BLaER1 (cell line): ENCODE measurements around the gene GLO1.

Experiments used
- H3K27ac ChIP-seq: shearing (Covaris generic); formaldehyde crosslinking; 2 replicates; pipeline ENCODE4 v1.8.1; 2022
- H3K27me3 ChIP-seq: shearing (Covaris generic); formaldehyde crosslinking; 2 replicates; pipeline ENCODE4 v1.8.1; 2022
- H3K36me3 ChIP-seq: shearing (Covaris generic); formaldehyde crosslinking; 2 replicates; pipeline ENCODE4 v1.8.1; 2022
- H3K4me1 ChIP-seq: shearing (Covaris generic); formaldehyde crosslinking; 2 replicates; pipeline ENCODE4 v1.8.1; 2022
- H3K4me2 ChIP-seq: shearing (Covaris generic); formaldehyde crosslinking; 2 replicates; pipeline ENCODE4 v1.8.1; 2022
- H3K4me3 ChIP-seq: shearing (Covaris generic); formaldehyde crosslinking; 2 replicates; pipeline ENCODE4 v1.8.1; 2022
- H3K9ac ChIP-seq: shearing (Covaris generic); formaldehyde crosslinking; 2 replicates; pipeline ENCODE4 v1.8.1; 2022
- H3K9me3 ChIP-seq: shearing (Covaris generic); formaldehyde crosslinking; 2 replicates; pipeline ENCODE4 v1.8.1; 2022
- H4K20me1 ChIP-seq: shearing (Covaris generic); formaldehyde crosslinking; 2 replicates; pipeline ENCODE4 v1.8.1; 2022
- Cebpa-rat ChIP-seq: shearing (Covaris generic); IDR thresholded peaks from 2 replicates; pipeline ENCODE4 v1.8.1; 2022

Gene GLO1

DNA sequence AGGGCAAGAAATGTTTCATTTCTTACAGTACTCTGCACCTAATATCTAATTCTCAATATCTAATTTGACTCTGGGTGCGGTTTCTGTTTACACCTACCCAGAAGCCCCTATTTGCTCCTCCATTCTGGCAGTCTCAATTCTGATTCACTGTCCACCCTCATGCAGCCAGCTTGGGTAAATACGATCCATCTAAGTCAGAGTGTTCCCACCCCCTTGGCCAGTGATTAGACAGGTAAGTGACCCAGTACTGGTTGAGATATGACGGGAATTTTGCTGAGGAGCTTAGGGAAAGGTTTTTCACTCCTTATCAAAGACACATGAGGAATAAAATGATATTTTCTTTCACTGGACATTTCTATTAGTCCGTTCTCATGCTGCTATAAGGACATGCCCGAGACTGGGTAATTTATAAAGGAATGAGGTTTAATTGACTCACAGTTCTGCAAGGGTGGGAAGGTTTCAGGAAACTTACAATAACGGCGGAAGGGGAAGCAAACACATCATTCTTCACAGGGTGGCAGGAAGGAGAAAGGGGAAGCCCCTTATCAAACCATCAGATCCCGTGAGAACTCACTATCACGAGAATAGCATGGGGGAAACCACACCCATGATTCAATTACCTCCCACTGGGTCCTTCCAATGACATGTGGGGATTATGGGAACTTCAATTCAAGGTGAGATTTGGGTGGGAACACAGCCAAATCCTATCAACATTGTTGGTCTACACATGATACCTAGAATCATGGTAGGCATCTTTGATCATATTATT lies 29.4 kb downstream of the GLO1 start:
- H3K27me3 ChIP-seq: no peaks in the 10 kb centered on the region
- peaks cover 47% of the 10 kb centered on the region for H3K36me3 ChIP-seq
- H3K27ac ChIP-seq: no peak overlapping the region
- H3K4me3 ChIP-seq: no peak overlapping the region
- no peaks in the 10 kb centered on the region for H3K9me3 ChIP-seq
- no peaks in the 10 kb centered on the region for H4K20me1 ChIP-seq
- H3K4me1 ChIP-seq: peaks cover 15% of the 10 kb centered on the region
- peak overlapping the region; percentile 27 for H3K4me2 ChIP-seq
- TF ChIP-seq Cebpa-rat: no peak
- H3K9ac ChIP-seq: no peak overlapping the region

DNA sequence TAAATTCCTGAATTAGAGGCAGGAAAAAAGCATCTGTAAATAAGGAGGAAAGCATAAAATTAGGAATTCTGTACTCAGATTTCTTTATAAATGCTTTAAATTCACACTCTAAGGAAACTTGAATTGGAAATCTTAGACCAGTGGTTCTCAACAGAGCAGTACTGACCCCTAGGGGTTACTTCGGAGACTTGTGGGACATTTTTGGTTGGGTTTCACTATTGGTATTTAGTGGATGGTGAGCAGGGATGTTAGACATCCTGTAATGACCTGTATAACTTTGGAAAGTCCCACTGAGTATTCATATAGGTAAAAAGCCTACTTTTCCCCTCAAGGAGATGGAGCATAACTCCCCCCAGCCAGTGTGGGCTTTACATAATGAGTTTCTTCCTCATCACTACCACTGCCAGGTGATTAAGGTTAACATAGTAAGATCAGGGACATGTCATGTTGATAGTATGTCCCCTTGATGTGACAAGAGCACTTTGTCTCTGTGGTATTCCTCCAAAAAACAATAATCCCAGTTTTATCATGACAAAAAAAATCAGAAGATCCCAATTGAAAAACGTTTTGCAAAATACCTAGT lies 31.0 kb downstream of the GLO1 start:
- H3K9ac ChIP-seq: no peak overlapping the region
- TF ChIP-seq Cebpa-rat: no peak
- H3K36me3 ChIP-seq: peaks cover 31% of the 10 kb centered on the region
- H4K20me1 ChIP-seq: no peaks in the 10 kb centered on the region
- H3K4me1 ChIP-seq: peaks cover 15% of the 10 kb centered on the region
- H3K27me3 ChIP-seq: no peaks in the 10 kb centered on the region
- no peak overlapping the region for H3K27ac ChIP-seq
- no peak overlapping the region for H3K4me2 ChIP-seq
- no peak overlapping the region for H3K4me3 ChIP-seq
- no peaks in the 10 kb centered on the region for H3K9me3 ChIP-seq

DNA sequence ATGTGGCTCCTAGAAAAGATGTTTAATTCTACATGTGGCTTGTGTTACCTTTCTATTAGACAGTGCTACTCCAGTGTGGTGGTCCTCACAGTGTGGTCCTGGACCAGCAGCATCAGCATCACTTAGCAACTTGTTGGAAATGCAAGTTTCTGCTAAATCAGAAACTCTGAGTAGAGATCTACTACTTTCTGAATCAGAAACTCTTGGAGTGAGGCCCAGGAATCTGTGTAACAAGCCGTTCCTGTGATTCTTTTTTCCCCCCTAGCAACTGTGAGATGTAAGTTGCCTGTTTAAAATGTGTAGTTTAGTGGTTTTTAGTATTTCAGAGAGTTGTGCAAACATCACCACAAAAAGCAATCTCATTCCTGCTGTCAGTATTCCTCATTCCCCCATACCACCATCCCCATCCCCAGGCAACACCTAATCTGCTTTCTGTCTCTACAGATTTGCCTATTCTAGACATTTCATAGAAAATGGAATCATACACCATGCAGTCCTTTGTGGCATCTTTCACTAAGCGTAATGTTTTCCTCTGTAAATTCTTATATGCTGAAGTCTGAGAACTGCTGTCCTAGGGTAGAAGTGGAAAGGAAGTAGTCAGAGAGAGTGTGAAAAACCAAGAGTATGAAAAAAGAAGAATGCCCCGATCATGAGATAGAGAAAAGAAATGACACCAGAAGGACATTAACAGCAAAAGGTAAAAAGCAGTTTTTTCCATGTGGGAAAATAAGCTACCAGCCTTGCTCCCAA lies 44.4 kb downstream of the GLO1 start:
- Histone ChIP-seq H3K4me2 (no peak overlapping the region), H3K36me3 (no peaks in the 10 kb centered on the region), H3K27ac (no peak overlapping the region), H3K4me3 (no peak overlapping the region), H3K27me3 (no peaks in the 10 kb centered on the region), H3K9ac (no peak overlapping the region), H4K20me1 (no peaks in the 10 kb centered on the region), H3K4me1 (no peaks in the 10 kb centered on the region), H3K9me3 (no peaks in the 10 kb centered on the region)
- no peak for TF ChIP-seq Cebpa-rat

DNA sequence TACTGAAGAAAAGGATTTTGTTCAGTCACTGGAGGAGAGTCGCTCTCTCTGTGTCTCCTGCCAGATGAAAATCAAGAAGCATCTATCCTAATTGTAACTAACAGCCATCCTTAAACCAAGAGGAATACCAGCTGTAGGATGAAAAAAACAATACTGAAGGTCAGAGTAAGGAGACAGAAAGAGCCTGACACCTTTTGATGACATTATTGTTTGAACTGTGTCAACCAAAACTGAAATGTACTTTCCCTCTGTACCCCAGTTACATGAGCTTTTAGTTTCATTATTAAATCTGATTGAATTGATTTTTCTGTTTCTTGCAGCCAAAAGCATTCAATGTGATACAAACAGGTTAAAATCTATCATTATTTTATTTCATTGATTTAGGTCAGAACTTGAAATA lies 46.0 kb downstream of the GLO1 start:
- Histone ChIP-seq H3K4me3 (no peak overlapping the region), H3K4me1 (no peaks in the 10 kb centered on the region), H4K20me1 (no peaks in the 10 kb centered on the region), H3K9me3 (no peaks in the 10 kb centered on the region), H3K27ac (no peak overlapping the region), H3K4me2 (no peak overlapping the region), H3K9ac (no peak overlapping the region), H3K27me3 (no peaks in the 10 kb centered on the region), H3K36me3 (no peaks in the 10 kb centered on the region)
- TF ChIP-seq Cebpa-rat: no peak

DNA sequence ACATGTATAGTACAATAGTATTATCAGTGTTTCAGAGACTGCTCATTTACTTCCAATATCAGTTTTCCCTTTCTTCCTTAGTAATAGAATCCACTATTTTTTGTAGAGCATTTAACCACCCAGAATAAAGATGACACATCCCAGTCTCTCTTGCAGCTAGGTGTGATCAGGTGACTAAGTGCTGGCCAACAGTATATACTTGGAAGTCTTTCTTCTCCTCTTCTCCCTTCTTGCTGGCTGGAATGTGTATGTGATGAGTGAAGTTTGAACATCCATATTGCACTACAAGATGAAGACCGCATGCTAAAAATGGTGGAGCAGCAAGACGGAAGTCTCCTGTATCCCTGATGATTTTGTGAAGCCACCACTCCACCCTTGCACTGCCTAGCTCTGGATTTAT lies 48.7 kb downstream of the GLO1 start:
- Histone ChIP-seq H3K9ac (no peak overlapping the region), H3K4me2 (no peak overlapping the region), H3K27me3 (no peaks in the 10 kb centered on the region), H3K4me3 (no peak overlapping the region), H3K36me3 (no peaks in the 10 kb centered on the region), H3K4me1 (no peaks in the 10 kb centered on the region), H4K20me1 (no peaks in the 10 kb centered on the region), H3K9me3 (no peaks in the 10 kb centered on the region), H3K27ac (no peak overlapping the region)
- TF ChIP-seq Cebpa-rat: no peak

DNA sequence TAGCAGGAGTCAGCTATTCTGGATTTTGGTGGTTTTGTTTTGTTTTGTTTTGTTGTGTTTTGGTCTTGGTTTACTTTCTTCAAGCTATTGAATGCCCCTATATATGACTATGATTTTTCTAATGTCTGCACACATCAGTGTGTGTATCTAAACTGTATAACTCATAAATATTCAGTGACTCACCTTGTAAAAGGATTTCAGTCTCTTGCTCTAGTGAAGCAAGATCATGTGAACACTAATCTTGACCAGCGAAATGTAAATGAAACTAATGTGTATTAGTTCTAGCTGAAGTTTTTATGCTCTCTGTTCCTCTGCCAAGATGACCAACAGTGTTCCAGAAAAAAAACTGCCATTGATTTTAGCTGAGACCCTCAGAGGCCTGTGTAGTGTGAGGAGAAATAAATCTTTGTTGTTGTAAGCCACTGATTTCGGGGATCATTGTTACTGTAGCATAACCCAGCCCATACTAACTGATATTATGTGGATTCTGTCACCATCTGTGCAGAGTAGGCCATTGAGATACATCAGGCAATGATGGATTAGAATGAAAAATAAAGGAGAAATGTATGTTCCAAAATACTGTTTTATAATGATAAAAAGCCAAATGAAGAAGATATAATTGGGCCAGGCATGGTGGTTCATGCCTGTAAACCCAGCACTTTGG lies 51.7 kb downstream of the GLO1 start:
- Histone ChIP-seq H3K9me3 (no peaks in the 10 kb centered on the region), H3K36me3 (no peaks in the 10 kb centered on the region), H4K20me1 (no peaks in the 10 kb centered on the region), H3K27ac (no peak overlapping the region), H3K4me3 (no peak overlapping the region), H3K9ac (no peak overlapping the region), H3K4me1 (no peaks in the 10 kb centered on the region), H3K4me2 (no peak overlapping the region), H3K27me3 (no peaks in the 10 kb centered on the region)
- no peak for TF ChIP-seq Cebpa-rat

DNA sequence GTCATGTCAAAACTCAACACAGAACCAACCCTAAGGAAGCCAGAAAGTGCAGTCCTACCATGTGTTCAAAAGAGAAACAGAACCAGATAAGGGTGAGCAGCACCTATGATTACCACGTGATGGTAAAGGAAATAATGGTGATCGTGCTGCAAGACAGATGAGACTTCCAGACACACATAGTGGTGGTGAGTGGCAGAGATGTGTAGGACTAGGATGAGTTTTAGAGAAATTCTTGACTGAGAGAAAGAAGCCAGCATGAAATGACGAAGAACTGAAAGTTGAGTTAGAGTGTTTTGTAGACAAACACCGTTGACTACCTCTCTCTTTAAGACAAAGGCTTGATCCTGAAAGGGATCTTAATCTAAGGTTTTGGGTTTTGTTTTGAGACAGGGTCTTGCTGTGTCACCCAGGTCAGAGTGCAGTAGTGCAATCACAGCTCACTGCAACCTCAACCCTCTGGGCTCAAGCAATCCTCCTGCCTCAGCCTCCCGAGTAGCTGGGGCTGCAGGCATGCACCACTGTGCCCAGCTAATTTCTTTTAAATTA lies 52.7 kb downstream of the GLO1 start:
- Histone ChIP-seq H3K4me3 (no peak overlapping the region), H3K4me1 (no peaks in the 10 kb centered on the region), H3K36me3 (no peaks in the 10 kb centered on the region), H3K9me3 (no peaks in the 10 kb centered on the region), H3K9ac (no peak overlapping the region), H4K20me1 (no peaks in the 10 kb centered on the region), H3K27me3 (no peaks in the 10 kb centered on the region), H3K27ac (no peak overlapping the region), H3K4me2 (no peak overlapping the region)
- no peak for TF ChIP-seq Cebpa-rat

DNA sequence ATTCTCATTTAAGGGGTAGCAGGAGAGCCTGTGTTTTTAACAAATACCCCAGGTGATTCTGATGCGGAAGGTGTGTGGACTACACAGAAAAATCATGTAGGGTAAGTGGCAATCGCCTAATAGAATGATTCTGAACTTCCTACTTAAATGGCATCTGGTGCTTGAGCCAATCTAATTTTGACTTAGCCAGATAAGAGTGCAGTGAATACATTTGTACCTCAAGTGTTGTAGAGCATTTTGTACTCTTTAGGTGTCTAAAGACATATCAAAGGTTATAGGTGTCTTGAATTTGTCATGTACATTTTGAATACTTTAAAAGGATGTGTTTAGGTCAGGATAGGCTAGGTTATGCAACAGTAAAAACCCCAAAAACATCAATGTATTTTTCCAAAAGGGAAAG lies 53.2 kb downstream of the GLO1 start:
- H3K9me3 ChIP-seq: no peaks in the 10 kb centered on the region
- no peaks in the 10 kb centered on the region for H3K36me3 ChIP-seq
- H3K27me3 ChIP-seq: no peaks in the 10 kb centered on the region
- H4K20me1 ChIP-seq: no peaks in the 10 kb centered on the region
- no peak overlapping the region for H3K4me3 ChIP-seq
- H3K4me2 ChIP-seq: no peak overlapping the region
- H3K4me1 ChIP-seq: no peaks in the 10 kb centered on the region
- no peak overlapping the region for H3K9ac ChIP-seq
- no peak for TF ChIP-seq Cebpa-rat
- no peak overlapping the region for H3K27ac ChIP-seq

DNA sequence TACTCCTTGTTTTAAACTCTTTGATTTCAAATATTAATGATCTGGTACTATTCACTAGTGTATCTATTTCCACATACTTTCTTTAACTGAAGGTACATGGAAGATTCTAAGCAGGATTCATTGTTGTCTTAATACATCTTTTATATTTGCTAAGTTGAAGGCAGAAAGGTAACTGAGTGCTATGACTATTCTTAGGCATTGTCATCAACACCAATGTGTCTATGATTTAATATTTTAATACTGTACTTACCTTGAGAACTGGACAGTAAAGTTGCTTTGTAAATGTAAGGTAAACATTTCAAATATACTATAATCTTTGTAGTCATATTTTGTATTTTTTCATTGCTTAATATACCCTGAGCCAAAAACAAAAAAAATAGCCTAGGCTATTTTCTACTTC lies 54.3 kb downstream of the GLO1 start:
- no peak overlapping the region for H3K4me3 ChIP-seq
- no peak overlapping the region for H3K4me2 ChIP-seq
- H3K36me3 ChIP-seq: no peaks in the 10 kb centered on the region
- no peak overlapping the region for H3K9ac ChIP-seq
- H3K27ac ChIP-seq: no peak overlapping the region
- no peaks in the 10 kb centered on the region for H3K4me1 ChIP-seq
- no peak for TF ChIP-seq Cebpa-rat
- H3K9me3 ChIP-seq: no peaks in the 10 kb centered on the region
- no peaks in the 10 kb centered on the region for H3K27me3 ChIP-seq
- no peaks in the 10 kb centered on the region for H4K20me1 ChIP-seq
